Upper lobe of right lung (tissue), 1 donor: ENCODE measurements around the gene SERPINE3. TPM values are rescaled to one million over a fixed set of nuclear protein-coding genes. Genes with fewer than 3 reads are reported as not detected.
A peak's percentile ranks its signal among the peaks of the same experiment; 100 is the strongest.

Source experiments
- ATAC-seq: fragments of 200-7000 bp; cut with Tn5 transposase; one replicate; pipeline ENCODE4 v1.9.1; 2020; ENCODE audit warnings: mild to moderate bottlenecking, moderate library complexity
- DNase-seq: peaks from one replicate; pipeline ENCODE4 v3.0.0-alpha.2; 2020
- H3K27ac ChIP-seq: fragments of 200-600 bp; one replicate; pipeline ENCODE4 v1.8.0; 2022
- H3K27me3 ChIP-seq: fragments of 200-600 bp; one replicate; pipeline ENCODE4 v1.8.0; 2022; ENCODE audit warnings: mild to moderate bottlenecking
- H3K36me3 ChIP-seq: fragments of 200-600 bp; one replicate; pipeline ENCODE4 v1.8.0; 2022
- H3K4me1 ChIP-seq: fragments of 200-600 bp; one replicate; pipeline ENCODE4 v1.8.0; 2022
- H3K4me3 ChIP-seq: fragments of 200-600 bp; one replicate; pipeline ENCODE4 v1.8.0; 2022; ENCODE audit warnings: mild to moderate bottlenecking
- H3K9me3 ChIP-seq: fragments of 200-600 bp; one replicate; pipeline ENCODE4 v1.8.0; 2022
- CTCF ChIP-seq: fragments of 200-600 bp; IDR thresholded peaks from one replicate; pipeline ENCODE4 v1.8.0; 2022; ENCODE audit warnings: antibody characterized with exemption
- intact Hi-C: fragments of 100-400 bp; cut with DNase I; formaldehyde crosslinking; loops from one replicate; pipeline ENCODE4 v1.11.0; 2022
- total RNA-seq: library from RNA; stranded (reverse); fragmentation: NEBNext Ultra II Directional; extraction: Animal tissue kit (Norgen Biotek cat#: 25700); gene quantifications from one replicate; pipeline ENCODE4 v1.2.1, GENCODE V29; 2021
- donor health status: DM: no; HTN: yes; CAD: no; lungs with severe emphysema.

The SERPINE3 gene
- total RNA-seq, 1 donor from 2014 or later = not detected

DNA sequence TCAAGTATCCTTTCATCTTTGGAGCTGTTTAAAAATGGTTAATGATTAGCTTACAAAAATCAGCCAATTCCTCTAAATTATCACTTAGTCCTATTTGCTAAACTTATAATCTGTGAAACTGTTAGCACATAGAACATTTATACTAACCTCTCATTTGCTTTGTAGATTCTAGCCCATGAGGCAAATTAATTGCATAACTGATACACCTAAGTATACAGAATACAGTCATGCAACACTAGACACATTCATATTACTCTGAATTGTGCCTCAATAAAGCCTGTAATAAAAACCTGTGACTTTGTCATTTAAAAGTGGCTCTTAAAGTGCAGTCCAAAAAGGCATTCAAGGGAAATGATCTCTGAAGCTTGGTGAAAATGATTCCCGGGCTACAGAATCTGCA is 21.0 kb downstream of the SERPINE3 start:
- Histone ChIP-seq H3K27me3 (no peaks in the 10 kb centered on the region), H3K4me1 (no peaks in the 10 kb centered on the region), H3K27ac (no peak overlapping the region), H3K9me3 (no peaks in the 10 kb centered on the region), H3K4me3 (no peak overlapping the region), H3K36me3 (peaks cover 12% of the 10 kb centered on the region)
- TF ChIP-seq CTCF = no peak
- intact Hi-C loops = no loop called here
- ATAC-seq (no peak), DNase-seq (no peak)

DNA sequence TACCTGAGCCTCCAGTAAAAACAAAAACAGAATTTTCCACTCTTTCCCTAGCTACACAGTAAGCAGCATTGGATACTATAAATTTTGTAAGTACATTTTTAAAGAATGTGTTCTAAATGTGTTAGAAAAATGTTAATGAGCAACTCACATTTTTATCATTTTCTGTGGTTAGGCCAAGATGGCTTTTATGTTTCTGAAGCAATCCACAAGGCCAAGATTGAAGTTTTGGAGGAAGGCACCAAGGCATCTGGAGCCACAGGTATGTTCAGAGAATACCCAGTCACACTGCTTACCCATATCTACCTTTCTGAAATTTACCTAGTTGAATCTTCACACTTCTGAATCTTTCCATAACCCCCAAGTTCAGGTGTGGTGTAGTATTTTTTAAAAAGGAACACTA is 21.6 kb downstream of the SERPINE3 start:
- no peak for TF ChIP-seq CTCF
- Histone ChIP-seq H3K36me3 (peaks cover 17% of the 10 kb centered on the region), H3K4me3 (no peak overlapping the region), H3K27ac (no peak overlapping the region), H3K4me1 (no peaks in the 10 kb centered on the region), H3K9me3 (no peaks in the 10 kb centered on the region), H3K27me3 (no peaks in the 10 kb centered on the region)
- DNase-seq = no peak
- ATAC-seq = no peak
- intact Hi-C loops = no loop called here

- no peak for DNase-seq
- Histone ChIP-seq H3K27me3 (no peaks in the 10 kb centered on the region), H3K4me3 (no peak overlapping the region), H3K9me3 (no peaks in the 10 kb centered on the region), H3K27ac (no peak overlapping the region), H3K36me3 (peaks cover 42% of the 10 kb centered on the region), H3K4me1 (no peaks in the 10 kb centered on the region)
- intact Hi-C loops = no loop called here
- TF ChIP-seq CTCF = no peak
- no peak for ATAC-seq
Measured at GRCh38 chr13:51363625-51364024, 24.1 kb downstream of the SERPINE3 start.

- no peak for DNase-seq
- Histone ChIP-seq H3K27me3 (no peaks in the 10 kb centered on the region), H3K9me3 (no peaks in the 10 kb centered on the region), H3K36me3 (peaks cover 50% of the 10 kb centered on the region), H3K4me3 (no peak overlapping the region), H3K27ac (no peak overlapping the region), H3K4me1 (no peaks in the 10 kb centered on the region)
- no peak for TF ChIP-seq CTCF
- intact Hi-C loops = no loop called here
- no peak for ATAC-seq
Measured at GRCh38 chr13:51364404-51365008, 25.0 kb downstream of the SERPINE3 start.

DNA sequence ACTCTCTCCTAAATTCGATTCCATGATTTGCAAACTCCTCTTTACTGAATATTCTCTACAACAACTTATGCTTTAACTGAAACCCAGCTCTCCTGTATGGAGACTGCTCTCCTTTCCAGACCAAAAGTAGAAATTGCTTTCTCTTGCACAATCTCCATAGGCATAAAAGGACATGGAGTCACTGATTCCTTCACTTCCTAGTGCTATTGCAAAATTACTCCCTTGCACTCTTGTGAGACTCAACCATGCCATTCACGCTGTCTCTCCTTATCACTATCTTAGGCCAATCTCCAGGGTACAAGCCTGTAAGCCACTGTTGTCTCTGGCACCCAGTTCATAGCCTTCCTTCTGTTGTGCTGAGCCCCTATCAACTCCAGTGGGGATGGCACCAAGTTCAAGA is 30.6 kb downstream of the SERPINE3 start:
- ATAC-seq (peak; percentile 75), DNase-seq (no peak)
- peaks cover 80% of the 10 kb centered on the region for H3K36me3 ChIP-seq
- no peaks in the 10 kb centered on the region for H3K4me1 ChIP-seq
- H3K9me3 ChIP-seq = no peaks in the 10 kb centered on the region
- intact Hi-C loops = no loop called here
- no peaks in the 10 kb centered on the region for H3K27me3 ChIP-seq
- no peak overlapping the region for H3K27ac ChIP-seq
- no peak for TF ChIP-seq CTCF
- H3K4me3 ChIP-seq = no peak overlapping the region

DNA sequence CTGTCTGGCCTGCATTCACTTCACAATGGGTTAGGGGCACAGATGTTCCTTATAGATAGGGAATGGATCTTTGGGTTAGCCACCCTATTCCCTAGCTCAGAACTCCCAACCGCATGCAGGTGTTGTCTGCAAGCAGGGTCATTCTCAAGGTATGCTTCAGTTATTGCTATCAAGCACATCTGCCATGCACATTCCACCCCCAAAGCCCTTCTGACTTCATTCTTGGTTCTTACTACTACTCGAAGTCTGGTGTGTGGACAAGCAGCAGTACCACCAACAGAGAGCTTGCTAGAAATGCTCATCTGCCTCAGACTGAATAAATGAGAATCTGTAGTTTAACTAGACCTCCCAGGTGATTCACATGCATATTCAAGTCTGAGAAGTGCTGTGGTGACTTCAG is 31.3 kb downstream of the SERPINE3 start:
- Histone ChIP-seq H3K4me1 (no peaks in the 10 kb centered on the region), H3K4me3 (no peak overlapping the region), H3K27me3 (no peaks in the 10 kb centered on the region), H3K9me3 (no peaks in the 10 kb centered on the region), H3K27ac (no peak overlapping the region), H3K36me3 (peaks cover 81% of the 10 kb centered on the region)
- TF ChIP-seq CTCF = no peak
- DNase-seq (no peak), ATAC-seq (no peak)
- intact Hi-C loops = no loop called here
